ENCODE measurements around the gene DDX21. TPM values are rescaled to one million over a fixed set of nuclear protein-coding genes. Genes with fewer than 3 reads are reported as not detected.
"Not testable (repeated sequence)": the region's sequence is repeated elsewhere in the genome, so short reads cannot be mapped to it uniquely, and the experiment has no call there.

Gene DDX21
- 10 to 100 TPM in 3 of 4 donors, 1 to 10 TPM in 1; 8.8 to 29.5 (median 17.0) TPM for total RNA-seq

DNA sequence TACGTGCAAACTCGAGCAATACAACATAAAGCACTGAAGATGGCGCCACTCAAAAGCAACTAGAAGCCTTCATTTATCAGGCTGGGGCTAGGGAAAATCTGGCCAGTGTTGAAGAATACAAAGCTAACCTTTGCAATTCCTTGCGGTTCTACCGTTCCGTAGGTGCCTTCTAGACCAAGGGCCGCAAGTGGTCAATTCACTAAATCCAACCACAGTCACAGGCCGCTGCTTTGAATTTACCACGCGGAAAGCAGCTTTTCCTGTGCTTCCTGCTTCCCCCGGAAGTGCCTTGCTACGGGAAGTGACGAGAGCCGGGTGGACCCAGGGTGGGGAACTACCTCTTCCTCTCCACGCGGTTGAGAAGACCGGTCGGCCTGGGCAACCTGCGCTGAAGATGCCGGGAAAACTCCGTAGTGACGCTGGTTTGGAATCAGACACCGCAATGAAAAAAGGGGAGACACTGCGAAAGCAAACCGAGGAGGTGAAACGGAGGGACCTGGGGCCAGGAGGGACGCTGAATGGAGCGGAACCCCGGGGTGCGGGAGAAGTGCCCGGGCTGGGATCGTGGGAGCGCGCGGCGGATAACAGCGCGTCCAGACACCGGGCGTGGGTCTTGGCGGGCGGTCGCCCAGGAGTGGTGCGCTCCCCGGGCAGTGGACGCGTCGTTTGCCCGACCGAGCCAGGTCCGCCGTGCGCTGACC is at the start of gene DDX21:
TSS of gene DDX21 (plus strand) at position 339 of the 701 bp plus-strand sequence. CDS start at position 395, 56 bp downstream.
- Histone ChIP-seq H3K9me3 (no peaks in the 10 kb centered on the region), H3K4me3 (peak within 1 kb of the TSS; percentile 73 to 98 (median 83)), H3K27me3 (no peaks in the 10 kb centered on the region), H3K36me3 (peaks cover 0 to 5% (median 3%) of the 10 kb centered on the region in 4 donors), H3K27ac (peak within 1 kb of the TSS; percentile 95 to 98 (median 96)), H3K4me1 (peaks cover 8 to 28% (median 18%) of the 10 kb centered on the region in 4 donors)
- 0 to 1% methylated on average over 6 to 35 of the region's 53 CpGs for WGBS, 2 donors (ENCODE audit: low coverage in 1 of 2)
- peak; percentile 93 for DNase-seq
- TF ChIP-seq POLR2A (IDR thresholded peaks at IDR 0.05) (peak; percentile 82), POLR2AphosphoS5 (IDR thresholded peaks at IDR 0.05) (peak; percentile 87 to 93 (median 92)), EP300 (IDR thresholded peaks at IDR 0.05; ENCODE audit: low read depth) (peak; percentile 4), CTCF (IDR thresholded peaks at IDR 0.05) (peak; percentile 47 to 77 (median 57))
- intact Hi-C loops (cut with DNase I; ENCODE audit: low total_unique reads): no loop called here
- in situ Hi-C loops (cut with MboI; ENCODE audit: low pct_ligation_motif_present in 1 of 4, low pct_unique_long_range_greater_than_20kb in 1 of 4, low sequenced_read_pairs in 3 of 4): no loop called here

DNA sequence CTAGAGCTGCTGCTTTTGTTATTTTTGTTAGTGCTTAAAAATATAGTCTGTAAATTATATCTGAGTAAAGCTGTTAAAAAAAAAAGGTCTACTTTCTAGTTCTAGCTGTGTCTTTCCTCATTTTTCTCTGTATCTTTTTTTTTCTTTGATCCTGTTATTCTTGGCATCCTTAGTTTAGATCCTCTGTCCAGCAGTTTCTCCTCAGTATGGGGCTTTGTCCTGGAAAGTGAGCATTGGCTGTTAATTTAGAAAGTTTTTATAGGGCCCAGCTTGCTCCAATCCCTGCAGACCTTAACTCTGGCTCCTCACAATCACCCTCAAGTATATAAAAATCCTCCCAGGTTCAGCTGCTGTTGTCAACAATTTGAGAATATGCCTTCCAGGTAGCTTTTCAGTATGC is 31.4 kb upstream of the DDX21 start:
- TF ChIP-seq EP300 (IDR thresholded peaks at IDR 0.05; ENCODE audit: low read depth): no peak
- no peak for TF ChIP-seq CTCF (IDR thresholded peaks at IDR 0.05)
- no peak for TF ChIP-seq POLR2AphosphoS5 (IDR thresholded peaks at IDR 0.05)
- TF ChIP-seq POLR2A (IDR thresholded peaks at IDR 0.05): no peak
- in situ Hi-C loops (cut with MboI; ENCODE audit: low pct_ligation_motif_present in 1 of 4, low pct_unique_long_range_greater_than_20kb in 1 of 4, low sequenced_read_pairs in 3 of 4): no loop called here
- Histone ChIP-seq H3K36me3 (peaks cover 0 to 15% (median 2%) of the 10 kb centered on the region in 4 donors), H3K9me3 (no peaks in the 10 kb centered on the region), H3K4me3 (no peak overlapping the region), H3K27ac (no peak overlapping the region), H3K4me1 (peaks cover 0 to 2% (median 0%) of the 10 kb centered on the region in 4 donors), H3K27me3 (no peaks in the 10 kb centered on the region)
- no peak for DNase-seq
- intact Hi-C loops (cut with DNase I; ENCODE audit: low total_unique reads): no loop called here

DNA sequence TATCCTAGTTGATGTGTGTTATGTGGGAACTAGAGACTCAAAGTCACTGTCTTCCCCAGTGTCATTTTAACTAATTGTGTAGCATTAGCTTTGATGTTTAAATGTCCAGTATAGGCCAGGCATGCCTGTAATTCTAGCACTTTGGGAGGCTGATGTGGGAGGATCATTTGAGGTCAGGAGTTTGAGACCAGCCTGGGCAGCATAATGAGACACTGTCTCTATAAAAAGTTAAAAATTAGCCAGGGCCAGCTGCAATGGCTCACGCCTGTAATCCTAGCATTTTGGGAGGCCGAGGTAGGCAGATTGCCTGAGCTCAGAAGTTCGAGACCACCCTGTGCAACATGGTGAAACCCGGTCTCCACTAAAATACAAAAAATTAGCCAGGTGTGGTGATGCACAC is 30.5 kb upstream of the DDX21 start:
- H3K27me3 ChIP-seq: no peaks in the 10 kb centered on the region
- H3K4me3 ChIP-seq: no peak overlapping the region
- H3K4me1 ChIP-seq: peaks cover 0 to 2% (median 0%) of the 10 kb centered on the region in 4 donors
- no peak for TF ChIP-seq CTCF (IDR thresholded peaks at IDR 0.05)
- no peak for TF ChIP-seq EP300 (IDR thresholded peaks at IDR 0.05; ENCODE audit: low read depth)
- no peak for TF ChIP-seq POLR2AphosphoS5 (IDR thresholded peaks at IDR 0.05)
- TF ChIP-seq POLR2A (IDR thresholded peaks at IDR 0.05): no peak
- no peak for DNase-seq
- peaks cover 0 to 7% (median 3%) of the 10 kb centered on the region in 4 donors for H3K36me3 ChIP-seq
- no peak overlapping the region for H3K27ac ChIP-seq
- in situ Hi-C loops (cut with MboI; ENCODE audit: low pct_ligation_motif_present in 1 of 4, low pct_unique_long_range_greater_than_20kb in 1 of 4, low sequenced_read_pairs in 3 of 4): no loop called here
- no peaks in the 10 kb centered on the region for H3K9me3 ChIP-seq
- WGBS, 2 donors (ENCODE audit: low coverage in 1 of 2): 67 to 82% methylated on average over 4 of the region's 4 CpGs
- intact Hi-C loops (cut with DNase I; ENCODE audit: low total_unique reads): no loop called here

DNA sequence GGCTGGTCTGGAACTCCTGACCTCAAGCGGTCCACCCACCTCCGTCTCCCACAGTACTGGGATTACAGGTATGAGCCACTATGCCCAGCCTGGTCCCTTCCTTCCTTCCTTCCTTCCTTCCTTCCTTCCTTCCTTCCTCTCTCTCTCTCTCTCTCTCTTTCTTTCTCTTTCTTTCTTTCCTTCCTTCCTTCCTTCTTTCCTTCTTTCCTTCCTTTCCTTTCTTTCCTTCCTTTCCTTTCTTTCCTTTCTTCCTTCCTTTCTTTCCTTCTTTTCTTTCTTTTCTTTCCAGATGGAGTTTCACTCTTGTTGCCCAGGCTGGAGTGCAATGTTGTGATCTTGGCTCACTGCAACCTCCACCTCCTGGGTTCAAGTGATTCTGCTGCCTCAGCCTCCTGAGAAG is 26.8 kb upstream of the DDX21 start:
- intact Hi-C loops (cut with DNase I; ENCODE audit: low total_unique reads); H3K27me3 ChIP-seq; H3K4me3 ChIP-seq; in situ Hi-C loops (cut with MboI; ENCODE audit: low pct_ligation_motif_present in 1 of 4, low pct_unique_long_range_greater_than_20kb in 1 of 4, low sequenced_read_pairs in 3 of 4); H3K9me3 ChIP-seq; H3K4me1 ChIP-seq; DNase-seq; H3K27ac ChIP-seq: not testable (repeated sequence)
- 97% methylated on average over 2 of the region's 2 CpGs; no CpG with 5 or more reads in 1 of the 2 donors for WGBS, 2 donors (ENCODE audit: low coverage in 1 of 2)
- H3K36me3 ChIP-seq: peaks cover 0 to 14% (median 1%) of the 10 kb centered on the region in 4 donors

DNA sequence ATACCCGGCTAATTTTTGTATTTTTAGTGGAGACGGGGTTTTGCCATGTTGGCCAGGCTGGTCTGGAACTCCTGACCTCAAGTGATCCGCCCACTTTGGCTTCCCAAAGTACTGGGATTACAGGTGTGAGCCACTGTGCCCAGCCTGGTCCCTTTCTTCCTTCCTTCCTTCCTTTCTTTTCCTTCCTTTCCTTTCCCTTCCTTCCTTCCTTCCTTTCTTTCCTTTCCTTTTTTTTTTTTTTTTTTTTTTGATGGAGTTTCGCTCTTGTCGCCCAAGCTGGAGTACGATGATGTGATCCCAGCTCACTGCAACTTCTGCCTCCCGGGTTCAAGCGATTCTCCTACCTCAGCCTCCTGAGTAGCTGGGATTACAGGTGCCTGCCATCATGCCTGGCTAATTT is 26.1 kb upstream of the DDX21 start:
- peaks cover 0 to 19% (median 5%) of the 10 kb centered on the region in 4 donors for H3K36me3 ChIP-seq
- H3K27me3 ChIP-seq; H3K4me3 ChIP-seq; H3K27ac ChIP-seq; H3K4me1 ChIP-seq; DNase-seq; in situ Hi-C loops (cut with MboI; ENCODE audit: low pct_ligation_motif_present in 1 of 4, low pct_unique_long_range_greater_than_20kb in 1 of 4, low sequenced_read_pairs in 3 of 4); intact Hi-C loops (cut with DNase I; ENCODE audit: low total_unique reads); H3K9me3 ChIP-seq: not testable (repeated sequence)
- WGBS, 2 donors (ENCODE audit: low coverage in 1 of 2): 98% methylated on average over 8 of the region's 8 CpGs; no CpG with 5 or more reads in 1 of the 2 donors

- in situ Hi-C loops (cut with MboI; ENCODE audit: low pct_ligation_motif_present in 1 of 4, low pct_unique_long_range_greater_than_20kb in 1 of 4, low sequenced_read_pairs in 3 of 4); intact Hi-C loops (cut with DNase I; ENCODE audit: low total_unique reads); H3K4me3 ChIP-seq; DNase-seq; H3K9me3 ChIP-seq; H3K27me3 ChIP-seq; H3K4me1 ChIP-seq; H3K27ac ChIP-seq: not testable (repeated sequence)
- WGBS, 2 donors (ENCODE audit: low coverage in 1 of 2): 99% methylated on average over 3 of the region's 3 CpGs; no CpG with 5 or more reads in 1 of the 2 donors
- peaks cover 0 to 33% (median 9%) of the 10 kb centered on the region in 4 donors for H3K36me3 ChIP-seq
Observed at GRCh38 chr10:68932860-68933259, 23.1 kb upstream of the DDX21 start.
